Lower leg skin (tissue), 4 donors: ENCODE measurements around the gene JMJD1C. TPM values are rescaled to one million over a fixed set of nuclear protein-coding genes. Genes with fewer than 3 reads are reported as not detected.

Experiments used
- DNase-seq, 2 donors: peaks; one replicate each; pipeline ENCODE4 v3.0.0-alpha.2; 2019; ENCODE audit warnings: low spot score in 2 of 2
- H3K4me3 ChIP-seq: fragments of 200-600 bp; sonication (generic); 2 replicates; pipeline ENCODE4 v1.5.1; 2017; ENCODE audit warnings: mild to moderate bottlenecking, low read depth; ENCODE audit not compliant: poor library complexity, severe bottlenecking
- CTCF ChIP-seq, 3 donors: fragments of 450-650 bp; IDR thresholded peaks; one replicate each; pipeline ENCODE4 v1.5.1; 2016; ENCODE audit warnings: antibody characterized with exemption in 3 of 3, mild to moderate bottlenecking in 3 of 3, moderate library complexity in 2 of 3
- POLR2A ChIP-seq, 2 donors: fragments of 450-650 bp; IDR thresholded peaks; one replicate each; pipeline ENCODE4 v1.6.1; 2016 to 2017; ENCODE audit warnings: antibody characterized with exemption in 2 of 2, mild to moderate bottlenecking in 1 of 2, moderate library complexity in 1 of 2
- WGBS, 2 donors: methylation state at CpG; one replicate each; pipeline ENCODE4 v1.1.5; 2018; 5-methylcytosine and 5-hydroxymethylcytosine counted together
- intact Hi-C: fragments of 100-400 bp; cut with DNase I; formaldehyde crosslinking; loops from one replicate; pipeline ENCODE4 v1.15.0; 2023; ENCODE audit warnings: low total_unique reads
- total RNA-seq, 4 donors: library from RNA; depleted of rRNA; stranded (reverse); fragments of >200 nt; gene quantifications; one replicate each; pipeline ENCODE4 v1.1.0, GENCODE V29; 2016

The JMJD1C gene
- total RNA-seq, 4 donors from 2014 or later: 82.0 to 92.5 (median 84.9) TPM

DNA sequence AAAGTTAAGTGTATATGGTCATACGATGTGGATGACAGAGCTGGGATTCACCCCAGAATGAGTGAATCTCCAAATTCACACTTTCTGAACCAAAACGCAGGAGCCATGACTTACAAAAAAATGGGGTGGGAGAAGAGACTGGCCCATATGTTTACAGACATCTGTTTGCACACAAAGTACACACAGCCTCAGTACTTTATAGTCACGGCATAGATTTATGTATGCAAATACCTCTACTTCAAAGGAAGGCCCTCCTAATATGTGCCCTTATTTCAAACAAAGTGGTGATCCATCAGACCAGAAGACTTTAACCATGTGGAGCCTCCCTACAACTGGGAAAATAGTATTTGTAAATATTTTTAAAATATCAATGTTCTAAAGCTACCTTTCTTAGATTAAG is 22.2 kb upstream of the JMJD1C start:
- intact Hi-C loops: no loop called here
- 85 to 95% methylated on average over 3 of the region's 3 CpGs for WGBS, 2 donors
- no peak for DNase-seq
- TF ChIP-seq CTCF (IDR thresholded peaks at IDR 0.05): no peak
- no peak for TF ChIP-seq POLR2A (IDR thresholded peaks at IDR 0.05)
- H3K4me3 ChIP-seq: no peak overlapping the region

- DNase-seq: no peak
- no peak for TF ChIP-seq POLR2A (IDR thresholded peaks at IDR 0.05)
- no peak overlapping the region for H3K4me3 ChIP-seq
- WGBS, 2 donors: 95 to 100% methylated on average over 1 of the region's 1 CpG
- intact Hi-C loops: no loop called here
These were observed 18.2 kb upstream of the JMJD1C start for GRCh38 chr10:63483983-63484382.

DNA sequence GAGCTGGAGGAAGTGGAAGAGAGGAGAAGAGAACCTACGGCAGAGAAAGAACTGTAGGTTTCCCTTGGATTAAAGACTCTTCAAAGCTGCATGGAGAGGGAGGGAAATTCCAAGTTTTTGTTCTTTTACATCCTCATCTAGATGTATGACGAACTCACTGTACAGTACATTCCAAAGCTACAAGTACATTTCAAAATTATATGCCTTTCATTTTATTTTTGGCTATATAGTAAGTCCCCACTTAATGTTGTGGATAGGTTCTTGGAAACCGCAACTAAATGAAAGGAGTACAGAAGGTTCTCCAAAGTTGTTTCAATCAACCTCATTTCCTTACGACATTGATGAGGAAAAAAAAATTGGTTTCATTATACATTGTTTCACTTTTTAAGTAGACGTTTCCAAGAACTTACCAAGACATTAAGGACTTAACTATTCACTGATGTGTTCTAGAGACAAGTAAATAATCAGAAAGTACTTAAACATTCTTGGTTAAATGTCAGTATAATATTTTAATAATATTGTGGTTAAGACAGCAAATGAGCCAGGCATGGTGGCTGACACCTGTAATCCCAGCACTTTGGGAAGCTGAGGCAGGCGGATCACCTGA is 16.1 kb upstream of the JMJD1C start:
- no peak overlapping the region for H3K4me3 ChIP-seq
- 65 to 68% methylated on average over 6 of the region's 6 CpGs for WGBS, 2 donors
- intact Hi-C loops: no loop called here
- TF ChIP-seq CTCF (IDR thresholded peaks at IDR 0.05) (no peak), POLR2A (IDR thresholded peaks at IDR 0.05) (no peak)
- no peak for DNase-seq

GRCh38 chr10:63480237-63480636 is 14.5 kb upstream of the JMJD1C start:
- DNase-seq: no peak
- intact Hi-C loops: no loop called here
- no peak overlapping the region for H3K4me3 ChIP-seq
- TF ChIP-seq POLR2A (IDR thresholded peaks at IDR 0.05) (no peak), CTCF (IDR thresholded peaks at IDR 0.05) (no peak)
- WGBS, 2 donors: 82 to 96% methylated on average over 5 of the region's 5 CpGs

- intact Hi-C loops: no loop called here
- DNase-seq: no peak
- WGBS, 2 donors: 66 to 79% methylated on average over 3 of the region's 3 CpGs
- H3K4me3 ChIP-seq: no peak overlapping the region
- TF ChIP-seq POLR2A (IDR thresholded peaks at IDR 0.05): no peak
- TF ChIP-seq CTCF (IDR thresholded peaks at IDR 0.05): no peak
These were observed 12.8 kb upstream of the JMJD1C start for GRCh38 chr10:63478564-63478963.

GRCh38 chr10:63477927-63478326 is 12.2 kb upstream of the JMJD1C start:
- no peak overlapping the region for H3K4me3 ChIP-seq
- WGBS, 2 donors: 64 to 76% methylated on average over 1 of the region's 1 CpG
- intact Hi-C loops: no loop called here
- TF ChIP-seq POLR2A (IDR thresholded peaks at IDR 0.05): no peak
- TF ChIP-seq CTCF (IDR thresholded peaks at IDR 0.05): no peak
- no peak for DNase-seq
